ENCODE results near the gene PDX1.
"Not testable (repeated sequence)": the region's sequence is repeated elsewhere in the genome, so short reads cannot be mapped to it uniquely, and the experiment has no call there.

PDX1 gene

GRCh38 chr13:27956576-27957300 lies 36.9 kb downstream of the PDX1 start:
- DNase-seq: no peak

GRCh38 chr13:27959976-27960361 lies 40.2 kb downstream of the PDX1 start:
- no peak for DNase-seq

DNA sequence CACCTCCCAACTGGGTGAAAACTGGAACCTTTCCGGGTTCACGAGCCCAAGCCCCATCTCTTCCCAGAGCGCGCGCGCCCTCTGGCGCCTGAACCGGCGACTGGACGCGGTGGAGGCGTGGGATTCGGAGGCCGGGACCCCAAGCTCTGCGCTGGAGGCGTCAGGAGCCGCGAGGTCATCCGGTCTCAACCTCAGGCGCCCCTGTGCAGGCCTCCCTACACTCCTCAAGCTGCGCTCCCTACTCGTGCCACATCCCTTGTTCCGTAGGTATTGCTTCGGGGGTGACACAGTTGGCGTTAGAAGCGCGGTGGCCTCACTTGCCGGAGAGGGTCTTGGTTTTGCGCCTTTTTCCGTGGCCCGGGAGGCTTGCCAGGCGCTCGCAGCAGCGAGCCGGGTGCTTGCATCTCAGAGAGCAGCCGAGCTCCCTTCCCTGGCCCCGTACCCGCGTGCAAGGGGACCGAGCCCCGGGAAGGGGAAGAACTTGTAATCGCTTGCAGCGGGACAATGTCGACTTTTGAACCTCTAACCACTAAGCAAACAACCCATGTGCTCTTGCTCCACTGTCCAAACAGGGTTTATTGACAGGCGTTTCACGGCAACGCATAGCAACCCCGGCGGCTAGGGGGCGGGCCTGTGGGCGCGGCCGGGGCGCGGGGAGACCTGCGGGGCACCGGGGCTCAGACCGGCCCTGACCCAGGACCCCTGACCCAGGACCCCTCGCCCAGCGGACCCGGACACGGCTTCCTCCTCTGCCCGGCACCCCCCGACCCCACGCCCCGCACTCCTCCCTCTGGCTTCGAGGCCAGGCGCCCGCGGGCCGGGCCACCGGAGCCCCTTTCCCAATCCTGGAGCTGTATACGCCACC lies 40.8 kb downstream of the PDX1 start:
- DNase-seq: peak; percentile 74

DNA sequence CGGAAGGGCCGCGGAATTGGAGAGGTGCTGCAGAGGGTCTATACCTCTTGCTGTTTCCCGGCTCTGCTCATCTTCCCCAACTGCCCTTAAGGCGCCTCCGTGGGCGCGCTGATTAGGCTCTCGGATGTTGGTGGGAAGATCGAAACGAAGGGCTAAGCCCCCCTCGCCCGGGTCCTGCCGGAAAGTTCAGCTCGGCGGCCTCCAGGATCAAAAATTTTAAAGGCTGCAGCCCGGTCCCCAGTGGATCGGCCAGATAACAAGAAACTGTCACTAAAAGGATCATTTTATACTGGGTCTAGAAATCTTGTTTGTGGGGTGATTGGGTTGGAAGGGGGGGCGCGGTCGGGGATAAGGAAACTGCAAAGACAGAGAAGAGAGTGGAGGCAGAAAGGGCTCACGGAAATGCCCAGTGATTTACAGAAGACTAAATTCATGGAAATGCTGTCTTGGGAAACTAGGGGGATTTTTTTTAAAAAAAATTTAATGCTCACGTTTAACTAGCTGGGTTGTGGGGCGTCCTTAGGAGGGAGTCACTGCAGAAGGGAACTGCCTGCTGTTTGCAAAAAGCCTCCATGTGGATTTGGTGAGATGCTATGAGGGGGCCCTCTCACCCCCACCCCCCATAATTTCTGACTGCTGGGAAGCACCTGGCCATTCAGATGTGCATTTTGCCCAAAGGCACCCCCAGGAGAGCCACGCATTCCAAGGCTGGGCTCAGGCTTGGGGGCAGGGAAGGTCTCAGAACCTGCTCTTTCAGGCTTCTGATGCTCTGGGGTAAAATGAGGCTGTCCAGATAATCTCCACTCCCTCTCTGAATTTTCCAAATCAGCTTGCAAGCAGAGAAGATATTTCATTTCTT lies 41.7 kb downstream of the PDX1 start:
- no peak for DNase-seq

DNA sequence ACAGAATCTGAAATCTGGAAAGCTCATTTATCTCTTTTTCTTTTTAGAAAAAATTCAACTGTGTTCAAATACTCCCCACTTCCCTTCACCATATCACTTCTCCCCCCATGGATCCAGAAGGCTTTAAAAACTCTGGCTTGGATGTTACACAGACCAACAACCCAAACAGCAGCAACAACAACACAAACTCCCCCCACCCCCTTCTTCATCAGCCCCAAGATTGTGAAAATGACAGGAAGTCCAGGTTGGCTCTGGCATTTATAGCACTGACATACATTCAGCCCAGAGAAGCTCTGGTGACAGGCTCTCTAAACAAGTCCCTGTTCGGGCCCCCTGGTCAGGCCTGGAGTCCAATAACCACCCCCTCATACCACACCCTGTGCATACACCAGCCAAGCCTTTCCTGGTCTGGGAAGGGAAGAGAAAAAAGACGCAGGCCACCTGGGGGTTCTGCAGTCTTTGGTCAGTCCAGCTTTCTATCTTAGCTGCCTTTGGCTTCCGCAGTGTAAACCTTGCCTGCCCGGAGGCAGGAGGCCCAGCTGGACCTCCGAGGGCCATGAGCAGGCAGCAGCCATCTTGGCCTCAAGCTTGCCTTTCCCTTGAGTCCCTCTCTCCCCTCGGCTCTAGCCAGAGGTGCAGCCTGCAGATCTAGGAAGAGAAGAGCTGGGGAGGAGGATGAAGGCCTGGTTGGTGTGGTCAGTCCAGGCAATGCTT lies 42.5 kb downstream of the PDX1 start:
- no peak for DNase-seq

DNA sequence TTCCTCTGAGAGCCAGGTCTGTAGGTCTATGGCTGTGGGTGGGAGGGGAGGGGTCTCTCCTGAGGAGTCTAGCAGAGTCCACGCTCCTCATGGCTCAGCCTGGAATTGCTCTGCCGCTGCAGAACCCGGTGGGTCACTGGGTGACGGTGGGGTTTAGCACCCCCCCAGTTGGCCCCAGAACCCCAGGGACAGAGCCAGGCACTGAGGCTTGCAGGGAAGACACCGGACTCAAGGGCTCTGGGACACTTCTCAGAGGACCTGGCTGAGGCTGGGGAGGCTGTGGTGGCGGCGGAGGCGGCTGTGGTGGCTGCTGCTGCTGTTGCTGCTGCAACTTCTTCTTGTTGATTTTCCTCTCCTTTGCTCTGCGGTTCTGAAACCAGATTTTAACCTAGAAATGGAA lies 43.2 kb downstream of the PDX1 start:
- DNase-seq: no peak

DNA sequence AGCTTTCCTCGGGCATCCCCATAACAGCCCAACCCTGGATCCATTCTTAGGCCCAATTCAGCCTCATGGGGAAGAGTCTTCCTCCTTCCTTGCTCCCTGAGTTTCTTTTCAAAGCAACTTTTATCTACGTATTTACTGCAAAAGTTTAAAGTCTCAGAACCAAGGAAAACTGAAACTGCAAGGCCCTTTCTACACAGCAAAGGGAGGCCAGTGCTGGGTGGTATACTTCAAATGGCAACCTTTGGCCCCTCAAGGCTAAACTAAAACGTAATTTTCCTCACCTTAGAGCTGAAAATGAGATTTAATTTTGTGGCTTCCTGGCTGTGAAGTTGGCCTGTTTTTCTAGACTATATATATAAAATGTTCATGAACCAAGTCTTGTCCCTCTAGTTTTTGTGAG lies 43.7 kb downstream of the PDX1 start:
- no peak for DNase-seq

GRCh38 chr13:27964206-27964605 lies 44.4 kb downstream of the PDX1 start:
- not testable (repeated sequence) for DNase-seq

DNA sequence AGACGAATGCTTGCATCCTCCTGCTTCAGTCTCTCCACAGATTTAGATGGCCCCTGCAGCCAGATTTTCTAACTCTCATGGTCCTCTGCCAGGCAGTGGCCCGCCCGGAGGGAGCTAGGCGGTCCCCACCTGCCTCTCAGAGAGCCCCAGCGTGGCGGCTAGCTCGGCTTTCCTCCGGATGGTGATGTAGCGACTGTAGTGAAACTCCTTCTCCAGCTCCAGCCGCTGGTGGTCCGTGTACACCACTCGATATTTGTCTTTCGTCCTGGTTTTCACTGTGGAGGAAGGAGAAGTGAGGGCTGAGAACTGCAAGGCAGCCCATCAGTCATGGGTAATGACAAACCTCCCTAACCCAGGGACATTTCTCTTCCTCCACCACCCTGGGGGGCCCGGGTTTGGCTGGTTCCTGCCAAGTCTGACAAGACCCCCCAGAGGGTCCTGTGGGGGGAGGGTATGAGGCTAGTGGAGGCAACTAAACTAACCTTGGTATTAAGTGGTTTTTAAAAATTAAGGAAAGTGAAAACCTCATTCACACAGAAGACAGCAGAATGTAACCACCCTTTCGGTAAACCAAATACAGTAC lies 45.0 kb downstream of the PDX1 start:
- no peak for DNase-seq

- DNase-seq: no peak
These were observed 45.5 kb downstream of the PDX1 start for GRCh38 chr13:27965343-27965739.

DNA sequence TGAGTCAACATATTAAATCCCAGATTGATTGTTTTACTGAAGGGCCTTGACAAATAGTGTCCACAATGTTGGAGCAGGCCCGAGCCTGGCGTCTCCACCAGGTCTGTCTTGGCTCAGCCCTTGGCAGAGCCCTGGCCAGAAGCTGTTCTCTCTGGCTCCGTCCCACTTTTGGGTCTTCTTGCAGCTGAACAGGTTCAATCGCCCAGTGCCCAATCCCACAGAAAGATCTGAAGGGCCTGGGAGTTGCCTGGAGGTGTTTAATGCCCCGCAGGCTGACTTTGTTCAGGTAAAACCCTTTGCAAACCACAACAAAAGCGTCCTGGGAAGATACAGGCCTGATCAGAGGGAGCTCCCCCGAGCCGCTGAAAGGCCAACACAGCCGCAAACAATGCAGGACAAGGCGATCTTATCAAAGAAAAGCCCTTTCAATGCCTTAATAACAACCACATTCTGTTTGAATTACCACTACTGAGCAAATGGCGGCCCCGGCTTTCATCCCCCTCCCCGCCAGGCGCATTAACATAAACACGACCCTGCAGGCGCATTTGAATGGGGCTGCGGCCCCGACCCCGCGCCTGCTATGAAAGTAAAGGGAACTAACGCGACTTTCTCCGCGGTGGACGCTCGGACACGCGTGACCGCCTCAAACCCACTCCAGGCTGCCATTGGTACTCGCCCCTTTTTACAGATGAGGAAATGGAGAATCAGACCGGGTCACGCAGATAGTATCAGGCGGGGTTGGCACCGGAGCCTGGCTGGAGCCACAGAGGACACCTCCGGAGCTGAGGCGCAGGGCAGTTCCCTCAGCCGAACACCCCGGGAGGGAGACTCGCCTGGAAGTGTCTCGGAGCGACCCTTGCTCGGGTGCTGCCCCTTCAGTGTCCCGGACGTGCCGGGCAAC lies 46.2 kb downstream of the PDX1 start:
- no peak for DNase-seq

GRCh38 chr13:27966641-27967202 lies 46.9 kb downstream of the PDX1 start:
- no peak for DNase-seq

- no peak for DNase-seq
These were observed 47.5 kb downstream of the PDX1 start for GRCh38 chr13:27967203-27967735.

- DNase-seq: no peak
These were observed 48.0 kb downstream of the PDX1 start for GRCh38 chr13:27967736-27968315.

DNA sequence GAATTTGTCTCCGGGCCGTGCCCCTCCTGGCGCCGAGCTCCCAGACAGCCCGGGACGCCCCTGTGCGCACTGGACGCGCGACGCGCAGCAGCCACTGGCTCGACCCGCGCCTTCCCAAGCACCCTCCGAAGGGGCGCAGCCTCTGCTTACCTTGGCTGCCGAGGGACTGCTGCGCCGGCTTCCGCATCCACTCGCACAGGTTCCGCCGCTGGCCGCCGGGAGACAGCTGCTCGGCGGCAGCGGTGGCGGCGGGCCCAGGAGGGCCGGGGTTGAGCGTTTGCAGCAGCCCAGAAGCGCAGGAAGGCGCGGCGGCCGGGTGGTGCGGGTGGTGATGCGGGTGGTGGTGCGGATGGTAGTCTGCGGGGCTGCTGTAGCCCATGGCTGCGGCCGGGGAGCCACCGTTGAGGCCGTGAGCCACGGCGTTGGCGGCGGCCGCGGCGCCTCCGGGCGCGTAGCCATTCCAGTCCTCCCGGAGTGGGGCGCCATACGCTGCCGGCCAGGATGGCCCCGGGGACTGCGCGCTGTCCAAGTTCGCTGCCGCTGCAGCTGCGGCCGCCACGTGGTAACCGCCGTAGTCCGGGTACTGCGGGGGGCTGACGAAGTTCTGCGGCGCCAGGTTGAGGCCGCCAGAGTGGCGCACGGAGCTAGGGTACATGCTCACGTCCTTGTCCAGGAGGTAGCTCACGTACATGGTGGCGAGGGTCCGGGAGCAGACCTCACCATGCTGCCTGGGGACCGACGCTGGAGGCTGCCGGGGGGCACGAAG lies 48.7 kb downstream of the PDX1 start:
- DNase-seq: no peak

DNA sequence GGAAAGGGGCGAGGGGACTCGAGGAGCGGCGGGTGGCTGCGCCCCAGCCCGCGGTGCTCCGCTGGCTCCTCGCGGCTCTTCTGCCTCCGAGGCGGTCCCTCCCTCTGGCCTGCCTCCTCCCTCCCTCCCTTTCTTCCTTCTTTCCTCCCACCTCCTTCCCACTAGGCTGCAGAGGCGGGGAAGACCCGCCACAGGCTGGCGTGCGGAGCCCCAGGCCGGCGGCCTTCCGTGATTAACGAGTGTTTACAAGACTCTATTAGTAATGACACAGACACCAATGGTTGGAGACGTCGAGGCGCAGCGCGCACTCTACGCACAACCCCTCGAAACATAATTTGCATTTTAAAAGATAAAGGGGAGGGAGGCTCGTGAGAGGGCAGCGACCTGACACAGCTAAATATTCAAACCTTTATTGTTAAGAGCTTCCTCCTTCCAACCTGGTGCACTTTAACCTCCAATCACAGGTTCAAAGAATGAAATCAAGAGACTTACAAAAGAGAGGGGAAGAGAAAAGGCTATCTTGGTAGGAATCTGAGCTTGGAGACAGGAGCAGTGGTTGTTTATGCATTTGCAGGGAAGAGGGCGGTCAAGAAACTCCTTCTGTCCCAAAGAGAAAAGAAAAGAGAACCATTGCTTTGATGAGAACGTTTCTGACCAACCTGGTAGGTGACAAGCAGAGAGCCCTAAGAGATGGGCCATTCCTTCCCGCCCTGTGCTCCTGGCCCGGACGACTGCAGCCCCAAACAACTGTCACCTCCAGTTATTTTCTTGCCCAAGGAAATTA lies 49.5 kb downstream of the PDX1 start, which contains the start of gene CDX2:
CDX2 (minus strand) TSS at position 234 of the 784 bp plus-strand sequence. CDS start 309 bp downstream, outside the sequence.
- DNase-seq: no peak

GRCh38 chr13:27969866-27970229 lies 50.0 kb downstream of the PDX1 start:
- no peak for DNase-seq

Measured in activated CD8-positive, alpha-beta memory T cell treated with anti-CD3 and anti-CD28 coated beads, Interleukin-2, amount 50 U/mL, for 48 hours (primary cell).